Lower leg skin (tissue), 3 donors: ENCODE data around the gene LRP5.

Experiments
- CTCF ChIP-seq, 3 donors: fragments of 450-650 bp; IDR thresholded peaks; one replicate each; pipeline ENCODE4 v1.5.1; 2016; ENCODE audit warnings: antibody characterized with exemption in 3 of 3, mild to moderate bottlenecking in 3 of 3, moderate library complexity in 2 of 3
- POLR2A ChIP-seq, 2 donors: fragments of 450-650 bp; IDR thresholded peaks; one replicate each; pipeline ENCODE4 v1.6.1; 2016 to 2017; ENCODE audit warnings: antibody characterized with exemption in 2 of 2, mild to moderate bottlenecking in 1 of 2, moderate library complexity in 1 of 2

GRCh38 chr11:68312117-68312779, at the start of gene LRP5:
- no peak for TF ChIP-seq CTCF (IDR thresholded peaks at IDR 0.05)
- TF ChIP-seq POLR2A (IDR thresholded peaks at IDR 0.05): no peak
